ENCODE measurements around the gene AOC3. TPM values are rescaled to one million over a fixed set of nuclear protein-coding genes. Genes with fewer than 3 reads are reported as not detected.
A peak's percentile ranks its signal among the peaks of the same experiment; 100 is the strongest.

Gene AOC3
- total and polyA plus RNA-seq, 2 of the 13 experiments (the other 11 are each of a cell fraction or from before 2014, with no cell fraction given), result 8.7 to 51.7 TPM

- peak; percentile 35; the same call in 1 of the 2 replicates for TF ChIP-seq ARID5B (CRISPR knock-in tag; IDR thresholded peaks at IDR 0.05)
- TF ChIP-seq PAXIP1 (CRISPR knock-in tag; conservative IDR thresholded peaks at IDR 0.05), result peak; percentile 80
- no peak for TF ChIP-seq ZNF382 (CRISPR knock-in tag; IDR thresholded peaks at IDR 0.05; ENCODE audit: borderline replicate concordance)
- 0 out of 2 replicates have a peak, but pooled peaks have one; percentile 78 for TF ChIP-seq ZMAT3 (CRISPR knock-in tag; conservative IDR thresholded peaks at IDR 0.05)
- TF ChIP-seq DRAP1 (CRISPR knock-in tag; IDR thresholded peaks at IDR 0.05), result peak; percentile 53
- TF ChIP-seq GRHL1 (CRISPR knock-in tag; conservative IDR thresholded peaks at IDR 0.05), result no peak
- TF ChIP-seq PATZ1 (CRISPR knock-in tag; IDR thresholded peaks at IDR 0.05), result no peak
- peak; percentile 81 for TF ChIP-seq ZFX (CRISPR knock-in tag; IDR thresholded peaks at IDR 0.05; ENCODE audit: low read depth)
- no peak for TF ChIP-seq SIX1 (CRISPR knock-in tag; IDR thresholded peaks at IDR 0.05; ENCODE audit: borderline replicate concordance)
- no peak for TF ChIP-seq MED13 (CRISPR knock-in tag; IDR thresholded peaks at IDR 0.05)
- TF ChIP-seq MTA1 (CRISPR knock-in tag; IDR thresholded peaks at IDR 0.05; ENCODE audit: borderline replicate concordance), result no peak
- no peak for TF ChIP-seq ZNF597 (CRISPR knock-in tag; IDR thresholded peaks at IDR 0.05)
- no peak; the same call in 1 of the 2 replicates for TF ChIP-seq RFXANK (CRISPR knock-in tag; IDR thresholded peaks at IDR 0.05)
- no peak for TF ChIP-seq DR1 (CRISPR knock-in tag; IDR thresholded peaks at IDR 0.05)
- no peak for TF ChIP-seq ATRX (CRISPR knock-in tag; IDR thresholded peaks at IDR 0.05; ENCODE audit: borderline replicate concordance)
- peak; percentile 37; the same call in 1 of the 2 replicates for TF ChIP-seq FOXC1 (CRISPR knock-in tag; IDR thresholded peaks at IDR 0.05; ENCODE audit: borderline replicate concordance)
Observed at GRCh38 chr17:42891539-42892152, 40.6 kb downstream of the AOC3 start (continued).

Data from HepG2 (cell line).